Esophagus muscularis mucosa (tissue), 4 donors: ENCODE measurements around the gene FHIP2A. TPM values are rescaled to one million over a fixed set of nuclear protein-coding genes. Genes with fewer than 3 reads are reported as not detected.

Source experiments
- DNase-seq: peaks from one replicate; pipeline ENCODE4 v3.0.0-alpha.2; 2017; ENCODE audit errors: extremely low spot score
- H3K27ac ChIP-seq, 4 donors: fragments of 200-600 bp; sonication (generic); replicated peaks in 1 of 4; 1 replicate in 3 of 4; 2 replicates in 1 of 4; pipeline ENCODE4 v1.5.1; 2016 to 2019; ENCODE audit warnings: mild to moderate bottlenecking in 1 of 4
- H3K27me3 ChIP-seq, 4 donors: fragments of 200-600 bp; sonication (generic); one replicate each; pipeline versions ENCODE4 v1.5.1 to v1.6.0; 2016 to 2019
- H3K36me3 ChIP-seq, 4 donors: fragments of 200-600 bp; sonication (generic); one replicate each; pipeline ENCODE4 v1.5.1; 2016 to 2019
- H3K4me1 ChIP-seq, 4 donors: fragments of 200-600 bp; sonication (generic); one replicate each; pipeline ENCODE4 v1.5.1; 2016 to 2019
- H3K4me3 ChIP-seq, 4 donors: fragments of 200-600 bp; sonication (generic); 1 replicate in 2 of 4; 2 replicates in 2 of 4; pipeline ENCODE4 v1.5.1; 2016 to 2019; ENCODE audit warnings: mild to moderate bottlenecking in 4 of 4, moderate library complexity in 1 of 4
- H3K9me3 ChIP-seq, 4 donors: fragments of 200-600 bp; sonication (generic); 1 replicate in 3 of 4; 2 replicates in 1 of 4; pipeline ENCODE4 v1.5.1; 2016 to 2019
- CTCF ChIP-seq, 3 experiments: fragments of 200-600 bp in 2 of 3; fragments of 450-650 bp in 1 of 3; sonication (generic) in 2 of 3; IDR thresholded peaks; one replicate each; pipeline ENCODE4 v1.5.1; 2017 to 2019; ENCODE audit warnings: antibody characterized with exemption in 3 of 3, mild to moderate bottlenecking in 2 of 3, moderate library complexity in 1 of 3
- EP300 ChIP-seq: sonication (generic); formaldehyde crosslinking; IDR thresholded peaks from one replicate; pipeline ENCODE4 v1.6.1; 2017; ENCODE audit warnings: antibody characterized with exemption
- POLR2A ChIP-seq: fragments of 450-650 bp; IDR thresholded peaks from one replicate; pipeline ENCODE4 v1.6.1; 2017; ENCODE audit warnings: antibody characterized with exemption, moderate library complexity, mild to moderate bottlenecking, low read depth
- POLR2AphosphoS5 ChIP-seq, 2 donors: sonication (generic); formaldehyde crosslinking; IDR thresholded peaks; one replicate each; pipeline ENCODE4 v1.6.1; 2017; ENCODE audit warnings: antibody characterized with exemption in 2 of 2
- WGBS: methylation state at CpG from one replicate; pipeline ENCODE4 v1.1.5; 2018; 5-methylcytosine and 5-hydroxymethylcytosine counted together
- intact Hi-C: fragments of 100-400 bp; cut with DNase I; formaldehyde crosslinking; loops from one replicate; pipeline ENCODE4 v1.15.1; 2023
- total RNA-seq, 4 donors: library from RNA; depleted of rRNA; stranded (reverse); fragments of >200 nt; gene quantifications; one replicate each; pipeline versions ENCODE4 v1.1.0 to v1.2.1, GENCODE V29; 2016

Gene FHIP2A
- total RNA-seq, 4 donors from 2014 or later, result 24.7 to 42.8 (median 39.0) TPM

GRCh38 chr10:114791768-114792167 lies 29.8 kb upstream of the FHIP2A start:
- H3K27ac ChIP-seq, result no peak overlapping the region
- WGBS, result 93% methylated on average over 3 of the region's 3 CpGs
- H3K4me1 ChIP-seq, result no peaks in the 10 kb centered on the region
- intact Hi-C loops, result no loop called here
- H3K36me3 ChIP-seq, result no peaks in the 10 kb centered on the region
- no peak overlapping the region for H3K4me3 ChIP-seq
- DNase-seq, result no peak
- no peak for TF ChIP-seq CTCF (IDR thresholded peaks at IDR 0.05)
- no peak for TF ChIP-seq POLR2A
- TF ChIP-seq EP300, result no peak
- TF ChIP-seq POLR2AphosphoS5 (IDR thresholded peaks at IDR 0.05), result no peak
- no peaks in the 10 kb centered on the region for H3K27me3 ChIP-seq
- no peaks in the 10 kb centered on the region for H3K9me3 ChIP-seq

GRCh38 chr10:114795039-114795438 lies 26.5 kb upstream of the FHIP2A start:
- no peaks in the 10 kb centered on the region for H3K9me3 ChIP-seq
- no peak overlapping the region for H3K4me3 ChIP-seq
- intact Hi-C loops, result no loop called here
- H3K36me3 ChIP-seq, result no peaks in the 10 kb centered on the region
- no peaks in the 10 kb centered on the region for H3K4me1 ChIP-seq
- no peak for TF ChIP-seq POLR2A
- no peak for TF ChIP-seq EP300
- no peak for TF ChIP-seq POLR2AphosphoS5 (IDR thresholded peaks at IDR 0.05)
- no peak for TF ChIP-seq CTCF (IDR thresholded peaks at IDR 0.05)
- no peaks in the 10 kb centered on the region for H3K27me3 ChIP-seq
- no peak overlapping the region for H3K27ac ChIP-seq
- DNase-seq, result no peak
- 84% methylated on average over 3 of the region's 3 CpGs for WGBS

- Histone ChIP-seq H3K4me1 (no peaks in the 10 kb centered on the region), H3K9me3 (no peaks in the 10 kb centered on the region), H3K4me3 (no peak overlapping the region), H3K27me3 (no peaks in the 10 kb centered on the region), H3K36me3 (no peaks in the 10 kb centered on the region), H3K27ac (no peak overlapping the region)
- no peak for TF ChIP-seq POLR2AphosphoS5 (IDR thresholded peaks at IDR 0.05)
- no peak for TF ChIP-seq CTCF (IDR thresholded peaks at IDR 0.05)
- TF ChIP-seq EP300, result no peak
- no peak for TF ChIP-seq POLR2A
- 100% methylated on average over 1 of the region's 1 CpG for WGBS
- no peak for DNase-seq
- intact Hi-C loops, result no loop called here
Observed at GRCh38 chr10:114800361-114800760, 21.2 kb upstream of the FHIP2A start.

- DNase-seq, result no peak
Observed at GRCh38 chr10:114801411-114801813, 20.2 kb upstream of the FHIP2A start.

More at GRCh38 chr10:114801411-114801813, 20.2 kb upstream of the FHIP2A start:
- Histone ChIP-seq H3K4me1 (no peaks in the 10 kb centered on the region), H3K27me3 (no peaks in the 10 kb centered on the region), H3K36me3 (no peaks in the 10 kb centered on the region), H3K9me3 (no peaks in the 10 kb centered on the region), H3K4me3 (no peak overlapping the region), H3K27ac (no peak overlapping the region)
- intact Hi-C loops, result no loop called here
- WGBS, result 58% methylated on average over 5 of the region's 5 CpGs
- no peak for TF ChIP-seq POLR2AphosphoS5 (IDR thresholded peaks at IDR 0.05)
- no peak for TF ChIP-seq POLR2A
- no peak for TF ChIP-seq EP300
- no peak for TF ChIP-seq CTCF (IDR thresholded peaks at IDR 0.05)
